GM18507 (cell line): Measurements from ENCODE around the gene MOB3C.

Experiments
- DNase-seq: peaks from one replicate; pipeline ENCODE4 v3.0.0; 2011; ENCODE audit warnings: low read depth; ENCODE audit not compliant: insufficient read length; ENCODE audit errors: extremely low spot score
- FAIRE-seq: peaks from 2 replicates; lab custom pipeline; 2011; peaks lifted over from hg19 to GRCh38; lab: Jason Lieb, UNC

MOB3C gene

GRCh38 chr1:46642115-46642680 lies 25.6 kb upstream of the MOB3C start:
- FAIRE-seq (no peak), DNase-seq (no peak)

GRCh38 chr1:46639547-46639946 lies 22.9 kb upstream of the MOB3C start:
- FAIRE-seq (no peak), DNase-seq (no peak)

GRCh38 chr1:46638921-46639320 lies 22.3 kb upstream of the MOB3C start:
- no peak for DNase-seq
- no peak for FAIRE-seq

- FAIRE-seq (no peak), DNase-seq (no peak)
These were observed 21.0 kb upstream of the MOB3C start for GRCh38 chr1:46637444-46638083.

GRCh38 chr1:46635205-46635604 lies 18.6 kb upstream of the MOB3C start:
- no peak for FAIRE-seq

GRCh38 chr1:46630719-46631118 lies 14.1 kb upstream of the MOB3C start:
- DNase-seq (no peak), FAIRE-seq (no peak)

More at GRCh38 chr1:46635205-46635604, 18.6 kb upstream of the MOB3C start:
- DNase-seq, result no peak

GRCh38 chr1:46623743-46624644 lies 7.4 kb upstream of the MOB3C start:
- no peak for FAIRE-seq
- DNase-seq, result no peak

- no peak for DNase-seq
- no peak for FAIRE-seq
These were observed 5.7 kb upstream of the MOB3C start for GRCh38 chr1:46622344-46622743.

- no peak for FAIRE-seq
- DNase-seq, result no peak
These were observed 5.3 kb upstream of the MOB3C start for GRCh38 chr1:46621930-46622329.

- FAIRE-seq, result no peak
- DNase-seq, result no peak
These were observed 3.1 kb upstream of the MOB3C start for GRCh38 chr1:46619656-46620258.

GRCh38 chr1:46618754-46619415 lies 2.3 kb upstream of the MOB3C start:
- FAIRE-seq, result no peak
- DNase-seq, result no peak

GRCh38 chr1:46617833-46618232 lies 1.2 kb upstream of the MOB3C start:
- no peak for DNase-seq

GRCh38 chr1:46617108-46617800 lies 643 bp upstream of the MOB3C start:
- DNase-seq (no peak), FAIRE-seq (no peak)

More at GRCh38 chr1:46617833-46618232, 1.2 kb upstream of the MOB3C start:
- FAIRE-seq, result no peak

- DNase-seq (no peak), FAIRE-seq (no peak)
These were observed 876 bp downstream of the MOB3C start for GRCh38 chr1:46615735-46616134.

- DNase-seq (no peak), FAIRE-seq (no peak)
These were observed 1.5 kb downstream of the MOB3C start for GRCh38 chr1:46615088-46615487.

GRCh38 chr1:46614604-46614984 lies 2.0 kb downstream of the MOB3C start:
- no peak for DNase-seq
- FAIRE-seq, result no peak

GRCh38 chr1:46613661-46614603 lies 2.7 kb downstream of the MOB3C start:
- no peak for DNase-seq
- FAIRE-seq, result no peak
